ENCODE measurements around the gene VEZT.

- TF ChIP-seq CTCF (conservative IDR thresholded peaks at IDR 0.05; ENCODE audit: low read length) (no peak), EZH2phosphoT487 (IDR thresholded peaks at IDR 0.05; ENCODE audit: borderline replicate concordance) (no peak)
Measured at GRCh38 chr12:95198914-95199313, 18.7 kb upstream of the VEZT start.
